A549 (cell line): ENCODE data around the gene PARP15. TPM values are rescaled to one million over a fixed set of nuclear protein-coding genes. Genes with fewer than 3 reads are reported as not detected.

Source experiments
- ATAC-seq, 2 experiments: fragments of 200-7000 bp in 1 of 2; fragments of >200 bp in 1 of 2; cut with Nextera tagmentation in 1 of 2; cut with Tn5 transposase in 1 of 2; 3 replicates each; pipeline versions ENCODE4 v1.8.0 to v1.9.1; 2018 to 2020; ENCODE audit warnings: mild to moderate bottlenecking in 1 of 2, moderate library complexity in 1 of 2
- CTCF ChIA-PET: fragments of 300-600 bp; sonication (Branson Sonifier 250); formaldehyde crosslinking; extraction: SDS; loops from one replicate; lab custom pipeline; 2021; ENCODE audit warnings: antibody characterized with exemption, inconsistent platforms; lab: Yijun Ruan, JAX
- POLR2A ChIA-PET: fragments of 350-600 bp; formaldehyde crosslinking; extraction: SDS; loops from one replicate; lab custom pipeline; 2021; ENCODE audit warnings: antibody characterized with exemption, inconsistent platforms; lab: Yijun Ruan, JAX
- DNase-seq, 2 experiments: peaks; one replicate each; pipeline versions ENCODE4 v3.0.0 to v3.0.0-alpha.2; 2011 to 2016; ENCODE audit warnings: low read depth in 1 of 2, low spot score in 1 of 2
- FAIRE-seq: peaks from 2 replicates; lab custom pipeline; 2011; peaks lifted over from hg19 to GRCh38; lab: Jason Lieb, UNC
- H3K27ac ChIP-seq, 2 experiments: fragments of >200 bp; sonication (Bioruptor Twin); formaldehyde crosslinking; 3 replicates each; pipeline ENCODE4 v1.5.1; 2016 to 2017
- H3K4me1 ChIP-seq: fragments of >200 bp; sonication (Bioruptor Twin); formaldehyde crosslinking; 3 replicates; pipeline ENCODE4 v1.6.1; 2016
- H3K4me2 ChIP-seq: fragments of >200 bp; sonication (Bioruptor Twin); formaldehyde crosslinking; 3 replicates; pipeline ENCODE4 v1.6.1; 2016
- H3K4me3 ChIP-seq: fragments of >200 bp; sonication (Bioruptor Twin); formaldehyde crosslinking; 3 replicates; pipeline ENCODE4 v1.5.1; 2016
- H3K9me3 ChIP-seq: fragments of >200 bp; sonication (Bioruptor Twin); formaldehyde crosslinking; 3 replicates; pipeline ENCODE4 v1.6.1; 2016
- CBX2 ChIP-seq: fragments of 200-600 bp; sonication (generic); IDR thresholded peaks from 2 replicates; pipeline ENCODE4 v1.6.1; 2016; ENCODE audit warnings: low read depth, mild to moderate bottlenecking, borderline replicate concordance
- CBX8 ChIP-seq: fragments of 200-600 bp; sonication (generic); IDR thresholded peaks from 2 replicates; pipeline ENCODE4 v1.6.1; 2016
- CEBPB ChIP-seq, 2 experiments: fragments of >200 bp in 1 of 2; sonication (Bioruptor Twin) in 1 of 2; formaldehyde crosslinking in 1 of 2; IDR thresholded peaks; 2 replicates each; pipeline ENCODE4 v1.6.1; 2012 to 2016
- CHD2 ChIP-seq: fragments of 150-350 bp; IDR thresholded peaks from 2 replicates; pipeline ENCODE4 v1.6.1; 2014; ENCODE audit warnings: low read length; ENCODE audit not compliant: partially characterized antibody
- EHMT2 ChIP-seq: fragments of 200-600 bp; sonication (generic); IDR thresholded peaks from 2 replicates; pipeline ENCODE4 v1.6.1; 2016; ENCODE audit warnings: antibody characterized with exemption, low read depth, mild to moderate bottlenecking, moderate library complexity
- FOSB ChIP-seq: fragments of 250-450 bp; sonication (Bioruptor Pico); IDR thresholded peaks from 2 replicates; pipeline ENCODE4 v1.5.0; 2020; ENCODE audit warnings: mild to moderate bottlenecking, moderate library complexity
- FOSL2 ChIP-seq, 2 experiments: fragments of 450-650 bp in 1 of 2; fragments of >200 bp in 1 of 2; sonication (Bioruptor Twin) in 1 of 2; formaldehyde crosslinking; IDR thresholded peaks; 2 replicates each; pipeline versions ENCODE4 v1.5.0 to v1.6.1; 2016 to 2020; ENCODE audit warnings: mild to moderate bottlenecking in 1 of 2, moderate library complexity in 1 of 2
- FOXS1 ChIP-seq: fragments of 250-450 bp; sonication (Bioruptor Pico); IDR thresholded peaks from 2 replicates; pipeline ENCODE4 v1.5.0; 2020; ENCODE audit warnings: mild to moderate bottlenecking, moderate library complexity
- HEYL ChIP-seq: fragments of 250-450 bp; sonication (Bioruptor Pico); IDR thresholded peaks from 2 replicates; pipeline ENCODE4 v1.8.0; 2021; ENCODE audit warnings: mild to moderate bottlenecking, moderate library complexity
- HOXB13 ChIP-seq: fragments of 250-450 bp; sonication (Bioruptor Pico); IDR thresholded peaks from 2 replicates; pipeline ENCODE4 v1.5.0; 2020; ENCODE audit warnings: low read depth, mild to moderate bottlenecking, moderate library complexity
- HOXB5 ChIP-seq: fragments of 250-450 bp; sonication (Bioruptor Pico); IDR thresholded peaks from 2 replicates; pipeline ENCODE4 v1.5.0; 2020; ENCODE audit warnings: mild to moderate bottlenecking, moderate library complexity
- JUN ChIP-seq, 2 experiments: fragments of >200 bp; sonication (Bioruptor Twin); formaldehyde crosslinking; IDR thresholded peaks; 2 replicates in 1 of 2; 3 replicates in 1 of 2; pipeline ENCODE4 v1.6.1; 2016 to 2017
- KDM1A ChIP-seq: fragments of 200-600 bp; sonication (generic); IDR thresholded peaks from 2 replicates; pipeline ENCODE4 v1.6.1; 2016; ENCODE audit warnings: low read depth, mild to moderate bottlenecking
- MAFK ChIP-seq: fragments of 450-650 bp; IDR thresholded peaks from 2 replicates; pipeline ENCODE4 v1.6.1; 2014; ENCODE audit not compliant: partially characterized antibody
- NFE2L2 ChIP-seq: fragments of 150-350 bp; conservative IDR thresholded peaks from 2 replicates; pipeline ENCODE4 v1.6.1; 2014; ENCODE audit warnings: low read length
- NR3C1 ChIP-seq: fragments of >200 bp; sonication (Bioruptor Twin); formaldehyde crosslinking; IDR thresholded peaks from 3 replicates; pipeline ENCODE4 v1.6.1; 2017
- POLR2AphosphoS2 ChIP-seq: conservative IDR thresholded peaks from 2 replicates; pipeline ENCODE4 v1.6.1; 2012; ENCODE audit warnings: low read length, improper control_type of control experiment, inconsistent platforms
- RARB ChIP-seq: fragments of 250-450 bp; sonication (Bioruptor Pico); IDR thresholded peaks from 2 replicates; pipeline ENCODE4 v1.8.0; 2021; ENCODE audit warnings: mild to moderate bottlenecking, moderate library complexity
- RNF2 ChIP-seq: fragments of 200-600 bp; sonication (generic); IDR thresholded peaks from 2 replicates; pipeline ENCODE4 v1.6.1; 2016; ENCODE audit warnings: low read depth, mild to moderate bottlenecking, antibody characterized with exemption, moderate library complexity, borderline replicate concordance
- SREBF2 ChIP-seq: fragments of 450-650 bp; IDR thresholded peaks from 2 replicates; pipeline ENCODE4 v1.6.1; 2014; ENCODE audit warnings: mild to moderate bottlenecking, moderate library complexity
- TFCP2L1 ChIP-seq: fragments of 250-450 bp; sonication (Bioruptor Pico); IDR thresholded peaks from 2 replicates; pipeline ENCODE4 v1.5.0; 2021; ENCODE audit warnings: mild to moderate bottlenecking
- TP53 ChIP-seq: fragments of 250-450 bp; sonication (Bioruptor Pico); IDR thresholded peaks from 2 replicates; pipeline ENCODE4 v1.5.0; 2021; ENCODE audit warnings: mild to moderate bottlenecking, moderate library complexity
- ZFP36 ChIP-seq: fragments of 450-650 bp; IDR thresholded peaks from 2 replicates; pipeline ENCODE4 v1.6.1; 2014; ENCODE audit warnings: borderline replicate concordance; ENCODE audit not compliant: partially characterized antibody
- ZSCAN20 ChIP-seq: fragments of 250-450 bp; sonication (Bioruptor Pico); IDR thresholded peaks from 2 replicates; pipeline ENCODE4 v1.8.0; 2022; ENCODE audit warnings: mild to moderate bottlenecking, moderate library complexity
- WGBS: methylation state at CpG from one replicate; pipeline ENCODE4 v1.1.6; 2017; ENCODE audit errors: missing lambda C conversion rate; 5-methylcytosine and 5-hydroxymethylcytosine counted together
- polyA plus RNA-seq, 4 experiments: library from polyadenylated mRNA; depleted of rRNA in 3 of 4; stranded (reverse); fragments of >200 nt; fragmentation: RNase III in 1 of 4; extraction: RNeasy Plus Mini Kit Qiagen cat#74134 plus additional on column Dnase treatment in 1 of 4; gene quantifications; 2 replicates in 3 of 4; 3 replicates in 1 of 4; pipeline ENCODE4 v1.2.3, GENCODE V29; 2011 to 2017
- TF ChIP-seq, protein P1 (sequence below): IDR thresholded peaks from 2 replicates; pipeline ENCODE4 v1.6.1; 2012

PARP15 gene
- polyA plus RNA-seq, 2 of the 4 experiments (the other 2 are of a cell fraction) = 0.05 TPM; not detected in 1

DNA sequence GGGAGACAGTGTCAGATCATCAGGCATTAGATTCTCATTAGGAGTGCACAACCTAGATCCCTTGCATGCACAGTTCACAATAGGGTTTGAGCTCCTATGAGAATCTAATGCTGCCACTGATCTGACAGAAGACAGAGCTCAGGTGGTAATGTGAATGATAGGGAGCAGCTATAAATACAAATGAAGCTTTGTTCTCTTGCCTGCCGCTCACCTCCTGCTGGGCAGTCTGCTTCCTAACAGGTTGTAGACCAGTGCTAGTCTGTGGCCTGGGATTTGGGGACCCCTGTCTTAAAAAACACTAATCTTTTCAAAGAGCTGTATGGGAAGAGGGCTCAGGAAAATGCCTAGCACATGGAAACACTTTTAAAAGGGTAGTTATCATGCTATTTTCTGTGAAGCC is 52.3 kb downstream of the PARP15 start:
- TF ChIP-seq POLR2AphosphoS2 (no peak), NFE2L2 (no peak), KDM1A (no peak), FOSL2 (IDR thresholded peaks at IDR 0.05) (no peak), FOSL2 (CRISPR knock-in tag; IDR thresholded peaks at IDR 0.05) (no peak)
- POLR2A ChIA-PET = no interaction called here
- DNase-seq (no peak), ATAC-seq (no peak), FAIRE-seq (no peak)
- CTCF ChIA-PET = interaction anchor here (1.2 to 1.8 kb wide), 6 partner anchors 9 to 60 kb away, joined by 3 to 8 read pairs (median 3); no protein-coding TSS in a partner anchor
- H3K4me2 ChIP-seq = no peak overlapping the region
- no peaks in the 10 kb centered on the region for H3K9me3 ChIP-seq
- no peaks in the 10 kb centered on the region for H3K4me1 ChIP-seq
- no peak overlapping the region for H3K27ac ChIP-seq
- no peak overlapping the region for H3K4me3 ChIP-seq
- 100% methylated on average over 1 of the region's 1 CpG for WGBS

DNA sequence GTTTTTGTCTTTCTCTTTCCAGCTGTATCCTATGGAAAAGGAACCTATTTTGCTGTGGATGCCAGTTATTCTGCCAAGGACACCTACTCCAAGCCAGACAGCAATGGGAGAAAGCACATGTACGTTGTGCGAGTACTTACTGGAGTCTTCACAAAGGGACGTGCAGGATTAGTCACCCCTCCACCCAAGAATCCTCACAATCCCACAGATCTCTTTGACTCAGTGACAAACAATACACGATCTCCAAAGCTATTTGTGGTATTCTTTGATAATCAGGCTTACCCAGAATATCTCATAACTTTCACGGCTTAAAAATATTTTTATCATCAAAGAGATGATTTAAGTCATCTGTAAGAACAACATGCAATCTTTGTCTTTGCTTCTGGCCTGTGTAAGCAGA is 58.3 kb downstream of the PARP15 start:
- ChIA-PET CTCF (interaction anchor here (1.1 kb wide), 1 partner anchor 10 kb away, joined by 3 read pairs; no protein-coding TSS in a partner anchor), POLR2A (no interaction called here)
- TF ChIP-seq NFE2L2 = no peak
- FAIRE-seq (no peak), ATAC-seq (no peak), DNase-seq (no peak)
- whole genome bisulfite sequencing = 58% methylated on average over 5 of the region's 5 CpGs
- Histone ChIP-seq H3K9me3 (no peaks in the 10 kb centered on the region), H3K4me3 (no peak overlapping the region), H3K4me2 (no peak overlapping the region), H3K27ac (no peak overlapping the region), H3K4me1 (no peaks in the 10 kb centered on the region)

DNA sequence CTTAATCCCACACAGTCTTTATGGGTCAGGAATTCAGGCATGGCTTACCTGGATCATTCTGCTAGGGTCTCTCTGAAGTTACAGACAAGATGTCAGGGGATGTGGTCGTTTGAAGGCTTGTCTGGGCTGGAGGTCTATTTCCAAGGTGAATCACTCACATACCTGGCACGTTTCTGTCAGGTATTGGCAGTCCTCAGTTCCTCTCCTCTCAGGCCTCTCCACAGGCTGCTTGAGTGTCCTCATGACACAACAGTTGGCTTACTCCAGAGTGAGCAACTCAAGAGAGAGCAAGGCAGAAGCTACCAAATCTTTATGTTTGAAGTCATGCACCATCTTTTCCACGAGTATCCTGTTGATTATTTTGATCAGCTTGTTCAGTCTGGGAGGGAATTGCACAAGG is 59.2 kb downstream of the PARP15 start:
- H3K4me1 ChIP-seq = no peaks in the 10 kb centered on the region
- no peak; a peak in 1 of 6 replicates for ATAC-seq
- no peak overlapping the region for H3K4me2 ChIP-seq
- TF ChIP-seq NR3C1 (no peak), ZSCAN20 (CRISPR knock-in tag) (no peak), RARB (no peak)
- TF ChIP-seq, all 56 proteins: peak for 0
- Histone ChIP-seq H3K9me3 (no peaks in the 10 kb centered on the region), H3K4me3 (no peak overlapping the region), H3K27ac (no peak overlapping the region)
- ChIA-PET CTCF (interaction anchor here (1.1 kb wide), 1 partner anchor 10 kb away, joined by 3 read pairs; no protein-coding TSS in a partner anchor), POLR2A (no interaction called here)
- FAIRE-seq = no peak
- 2% methylated on average over 3 of the region's 3 CpGs for WGBS
- DNase-seq = no peak

DNA sequence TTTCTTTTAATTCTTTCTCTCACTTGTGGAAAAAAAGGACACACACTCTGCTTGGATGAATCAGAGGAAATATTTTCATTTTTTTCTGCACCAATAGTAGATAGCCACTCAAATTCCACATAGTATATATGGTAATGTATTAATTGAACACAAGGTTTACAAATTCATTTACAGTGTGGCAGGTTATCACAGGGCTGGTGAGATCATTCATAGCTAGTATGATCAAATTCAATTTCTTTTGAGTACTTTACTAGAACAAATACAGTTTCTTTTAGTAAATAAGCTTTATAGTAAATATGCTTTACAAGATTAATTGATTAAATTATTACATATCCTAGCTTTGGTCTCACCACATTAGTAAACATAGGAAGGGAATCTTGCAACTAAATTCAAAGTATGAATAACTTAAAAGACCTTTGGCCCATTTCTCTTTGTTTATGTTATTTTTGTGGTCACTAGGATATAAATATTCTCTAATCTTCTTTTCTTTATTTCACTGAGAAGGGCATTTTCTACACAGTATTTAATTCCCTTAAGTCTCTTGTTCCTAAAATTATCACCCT is 63.1 kb downstream of the PARP15 start:
- CTCF ChIA-PET = interaction anchor here (0.9 to 1.9 kb wide), 4 partner anchors 10 to 181 kb away, joined by 3 to 8 read pairs (median 5); no protein-coding TSS in a partner anchor
- no peak overlapping the region for H3K27ac ChIP-seq
- no peak for ATAC-seq

DNA sequence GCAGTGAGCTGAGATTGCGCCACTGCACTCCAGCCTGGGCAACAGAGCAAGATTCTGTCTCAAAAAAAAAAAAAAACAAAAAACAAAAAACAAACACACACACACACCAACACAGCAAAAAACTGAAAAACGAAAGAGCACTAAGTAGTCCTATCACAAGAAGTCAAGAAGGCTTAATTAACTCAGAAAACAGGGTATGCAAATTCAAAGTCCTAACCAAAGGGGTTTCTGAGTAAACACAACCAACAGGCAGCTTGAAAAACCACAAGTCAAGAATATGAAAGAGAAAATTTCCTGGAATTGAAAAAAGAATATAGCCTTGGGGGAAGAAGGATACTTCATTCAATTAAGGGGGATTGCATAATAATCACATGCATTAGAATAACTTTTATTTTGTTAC is 65.5 kb downstream of the PARP15 start:
- DNase-seq = no peak
- Histone ChIP-seq H3K27ac (no peak overlapping the region), H3K4me3 (no peak overlapping the region), H3K4me1 (no peaks in the 10 kb centered on the region), H3K9me3 (no peaks in the 10 kb centered on the region), H3K4me2 (no peak overlapping the region)
- TF ChIP-seq RARB (no peak), HOXB5 (CRISPR knock-in tag) (no peak), CEBPB (IDR thresholded peaks at IDR 0.05) (no peak), SREBF2 (no peak), MAFK (no peak), CBX8 (no peak), RNF2 (no peak), EHMT2 (no peak)
- FAIRE-seq = no peak
- ChIA-PET CTCF (interaction anchor here (1.2 kb wide), 1 partner anchor 36 kb away, joined by 3 read pairs; no protein-coding TSS in a partner anchor), POLR2A (no interaction called here)
- WGBS = 39% methylated on average over 2 of the region's 2 CpGs
- no peak for ATAC-seq

More for the DNA sequence above, 63.1 kb downstream of the PARP15 start:
- DNase-seq (no peak), FAIRE-seq (no peak)
- Histone ChIP-seq H3K4me2 (no peak overlapping the region), H3K9me3 (no peaks in the 10 kb centered on the region), H3K4me3 (no peak overlapping the region), H3K4me1 (no peaks in the 10 kb centered on the region)
- POLR2A ChIA-PET = no interaction called here
- no peak for TF ChIP-seq HEYL (CRISPR knock-in tag)
- no peak for TF ChIP-seq CBX2
- TF ChIP-seq FOXS1 (CRISPR knock-in tag) = no peak
- TF ChIP-seq CHD2 = no peak
- no peak for TF ChIP-seq TP53 (CRISPR knock-in tag)
- no peak for TF ChIP-seq JUN (IDR thresholded peaks at IDR 0.05)
- no peak for TF ChIP-seq ZFP36
- TF ChIP-seq RNF2 = no peak
- TF ChIP-seq, protein P1, sequence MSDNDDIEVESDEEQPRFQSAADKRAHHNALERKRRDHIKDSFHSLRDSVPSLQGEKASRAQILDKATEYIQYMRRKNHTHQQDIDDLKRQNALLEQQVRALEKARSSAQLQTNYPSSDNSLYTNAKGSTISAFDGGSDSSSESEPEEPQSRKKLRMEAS = no peak
- TF ChIP-seq FOSB = no peak
- TF ChIP-seq HOXB5 (CRISPR knock-in tag) = no peak
- no peak for TF ChIP-seq HOXB13 (CRISPR knock-in tag)
- no peak for TF ChIP-seq TFCP2L1 (CRISPR knock-in tag)
